Measurements from ENCODE around the gene DCLRE1C.

The DCLRE1C gene

GRCh38 chr10:14852236-14852635, 101.7 kb downstream of the DCLRE1C start:
- TF ChIP-seq, protein P1, sequence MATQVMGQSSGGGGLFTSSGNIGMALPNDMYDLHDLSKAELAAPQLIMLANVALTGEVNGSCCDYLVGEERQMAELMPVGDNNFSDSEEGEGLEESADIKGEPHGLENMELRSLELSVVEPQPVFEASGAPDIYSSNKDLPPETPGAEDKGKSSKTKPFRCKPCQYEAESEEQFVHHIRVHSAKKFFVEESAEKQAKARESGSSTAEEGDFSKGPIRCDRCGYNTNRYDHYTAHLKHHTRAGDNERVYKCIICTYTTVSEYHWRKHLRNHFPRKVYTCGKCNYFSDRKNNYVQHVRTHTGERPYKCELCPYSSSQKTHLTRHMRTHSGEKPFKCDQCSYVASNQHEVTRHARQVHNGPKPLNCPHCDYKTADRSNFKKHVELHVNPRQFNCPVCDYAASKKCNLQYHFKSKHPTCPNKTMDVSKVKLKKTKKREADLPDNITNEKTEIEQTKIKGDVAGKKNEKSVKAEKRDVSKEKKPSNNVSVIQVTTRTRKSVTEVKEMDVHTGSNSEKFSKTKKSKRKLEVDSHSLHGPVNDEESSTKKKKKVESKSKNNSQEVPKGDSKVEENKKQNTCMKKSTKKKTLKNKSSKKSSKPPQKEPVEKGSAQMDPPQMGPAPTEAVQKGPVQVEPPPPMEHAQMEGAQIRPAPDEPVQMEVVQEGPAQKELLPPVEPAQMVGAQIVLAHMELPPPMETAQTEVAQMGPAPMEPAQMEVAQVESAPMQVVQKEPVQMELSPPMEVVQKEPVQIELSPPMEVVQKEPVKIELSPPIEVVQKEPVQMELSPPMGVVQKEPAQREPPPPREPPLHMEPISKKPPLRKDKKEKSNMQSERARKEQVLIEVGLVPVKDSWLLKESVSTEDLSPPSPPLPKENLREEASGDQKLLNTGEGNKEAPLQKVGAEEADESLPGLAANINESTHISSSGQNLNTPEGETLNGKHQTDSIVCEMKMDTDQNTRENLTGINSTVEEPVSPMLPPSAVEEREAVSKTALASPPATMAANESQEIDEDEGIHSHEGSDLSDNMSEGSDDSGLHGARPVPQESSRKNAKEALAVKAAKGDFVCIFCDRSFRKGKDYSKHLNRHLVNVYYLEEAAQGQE (IDR thresholded peaks at IDR 0.05; ENCODE audit: insufficient read depth in 1 of 2, low read depth in 2 of 2, low read length in 2 of 2) = no peak
- TF ChIP-seq TAF1 (IDR thresholded peaks at IDR 0.05; ENCODE audit: borderline replicate concordance, insufficient read depth, low read length) (no peak), FOXP2 (optimal IDR thresholded peaks at IDR 0.05; ENCODE audit: borderline replicate concordance, extremely low read depth, extremely low read length, insufficient read depth) (no peak), SIN3A (IDR thresholded peaks at IDR 0.05; ENCODE audit: borderline replicate concordance, insufficient read depth, low read length) (no peak)
